ENCODE results near the gene DAB1.

The DAB1 gene

GRCh38 chr1:57424231-57425027 lies 569 bp upstream of the DAB1 start:
- Mint-ChIP-seq H3K27me3 (ENCODE audit: low read depth) (peaks cover 57% of the 10 kb centered on the region), H3K36me3 (ENCODE audit: low read depth) (no peaks in the 10 kb centered on the region), H3K4me1 (ENCODE audit: low read depth) (peaks cover 2% of the 10 kb centered on the region), H3K4me3 (peak overlapping the region; percentile 48), H3K27ac (no peak overlapping the region), H3K9me3 (no peaks in the 10 kb centered on the region)
- no peak for DNase-seq (ENCODE audit: low spot score)

GRCh38 chr1:57423135-57423655 lies 665 bp downstream of the DAB1 start:
- H3K27ac Mint-ChIP-seq: no peak overlapping the region
- H3K4me1 Mint-ChIP-seq (ENCODE audit: low read depth): peaks cover 2% of the 10 kb centered on the region
- H3K36me3 Mint-ChIP-seq (ENCODE audit: low read depth): no peaks in the 10 kb centered on the region
- DNase-seq (ENCODE audit: low spot score): no peak
- H3K27me3 Mint-ChIP-seq (ENCODE audit: low read depth): peaks cover 57% of the 10 kb centered on the region
- H3K4me3 Mint-ChIP-seq: no peak overlapping the region
- no peaks in the 10 kb centered on the region for H3K9me3 Mint-ChIP-seq

- no peak for DNase-seq (ENCODE audit: low spot score)
- H3K27ac Mint-ChIP-seq: no peak overlapping the region
- H3K36me3 Mint-ChIP-seq (ENCODE audit: low read depth): no peaks in the 10 kb centered on the region
- H3K9me3 Mint-ChIP-seq: no peaks in the 10 kb centered on the region
- H3K4me1 Mint-ChIP-seq (ENCODE audit: low read depth): peaks cover 2% of the 10 kb centered on the region
- peaks cover 60% of the 10 kb centered on the region for H3K27me3 Mint-ChIP-seq (ENCODE audit: low read depth)
- H3K4me3 Mint-ChIP-seq: no peak overlapping the region
Observed at GRCh38 chr1:57422271-57423134, 1.4 kb downstream of the DAB1 start.

GRCh38 chr1:57421806-57422205 lies 2.1 kb downstream of the DAB1 start:
- no peaks in the 10 kb centered on the region for H3K9me3 Mint-ChIP-seq
- H3K27me3 Mint-ChIP-seq (ENCODE audit: low read depth): peaks cover 60% of the 10 kb centered on the region
- H3K36me3 Mint-ChIP-seq (ENCODE audit: low read depth): no peaks in the 10 kb centered on the region
- H3K4me1 Mint-ChIP-seq (ENCODE audit: low read depth): peaks cover 2% of the 10 kb centered on the region
- no peak for DNase-seq (ENCODE audit: low spot score)
- H3K27ac Mint-ChIP-seq: no peak overlapping the region
- H3K4me3 Mint-ChIP-seq: no peak overlapping the region

- no peak overlapping the region for H3K4me3 Mint-ChIP-seq
Observed at GRCh38 chr1:57420981-57421785, 2.7 kb downstream of the DAB1 start.

GRCh38 chr1:57418971-57419370 lies 4.9 kb downstream of the DAB1 start:
- Mint-ChIP-seq H3K36me3 (ENCODE audit: low read depth) (no peaks in the 10 kb centered on the region), H3K4me3 (no peak overlapping the region), H3K9me3 (no peaks in the 10 kb centered on the region), H3K27ac (no peak overlapping the region), H3K27me3 (ENCODE audit: low read depth) (peaks cover 37% of the 10 kb centered on the region), H3K4me1 (ENCODE audit: low read depth) (no peaks in the 10 kb centered on the region)
- no peak for DNase-seq (ENCODE audit: low spot score)

More at GRCh38 chr1:57420981-57421785, 2.7 kb downstream of the DAB1 start:
- Mint-ChIP-seq H3K36me3 (ENCODE audit: low read depth) (no peaks in the 10 kb centered on the region), H3K27me3 (ENCODE audit: low read depth) (peaks cover 55% of the 10 kb centered on the region), H3K27ac (no peak overlapping the region), H3K9me3 (no peaks in the 10 kb centered on the region), H3K4me1 (ENCODE audit: low read depth) (peaks cover 2% of the 10 kb centered on the region)
- no peak for DNase-seq (ENCODE audit: low spot score)

- no peak for DNase-seq (ENCODE audit: low spot score)
- Mint-ChIP-seq H3K27ac (no peak overlapping the region), H3K27me3 (ENCODE audit: low read depth) (no peaks in the 10 kb centered on the region), H3K4me1 (ENCODE audit: low read depth) (no peaks in the 10 kb centered on the region), H3K9me3 (no peaks in the 10 kb centered on the region), H3K4me3 (no peak overlapping the region), H3K36me3 (ENCODE audit: low read depth) (no peaks in the 10 kb centered on the region)
Observed at GRCh38 chr1:57411262-57411661, 12.6 kb downstream of the DAB1 start.

GRCh38 chr1:57410508-57410907 lies 13.4 kb downstream of the DAB1 start:
- Mint-ChIP-seq H3K4me3 (no peak overlapping the region), H3K9me3 (no peaks in the 10 kb centered on the region), H3K27me3 (ENCODE audit: low read depth) (no peaks in the 10 kb centered on the region), H3K4me1 (ENCODE audit: low read depth) (no peaks in the 10 kb centered on the region), H3K36me3 (ENCODE audit: low read depth) (no peaks in the 10 kb centered on the region), H3K27ac (no peak overlapping the region)
- no peak for DNase-seq (ENCODE audit: low spot score)

- Mint-ChIP-seq H3K4me3 (no peak overlapping the region), H3K27ac (no peak overlapping the region), H3K27me3 (ENCODE audit: low read depth) (no peaks in the 10 kb centered on the region), H3K4me1 (ENCODE audit: low read depth) (no peaks in the 10 kb centered on the region), H3K36me3 (ENCODE audit: low read depth) (no peaks in the 10 kb centered on the region), H3K9me3 (no peaks in the 10 kb centered on the region)
- DNase-seq (ENCODE audit: low spot score): no peak
Observed at GRCh38 chr1:57407928-57408327, 15.9 kb downstream of the DAB1 start.

GRCh38 chr1:57406428-57406970 lies 17.4 kb downstream of the DAB1 start:
- H3K27ac Mint-ChIP-seq: no peak overlapping the region

GRCh38 chr1:57404884-57405283 lies 19.0 kb downstream of the DAB1 start:
- no peaks in the 10 kb centered on the region for H3K4me1 Mint-ChIP-seq (ENCODE audit: low read depth)
- no peak for DNase-seq (ENCODE audit: low spot score)
- H3K36me3 Mint-ChIP-seq (ENCODE audit: low read depth): no peaks in the 10 kb centered on the region
- H3K4me3 Mint-ChIP-seq: no peak overlapping the region
- no peak overlapping the region for H3K27ac Mint-ChIP-seq
- H3K9me3 Mint-ChIP-seq: no peaks in the 10 kb centered on the region
- no peaks in the 10 kb centered on the region for H3K27me3 Mint-ChIP-seq (ENCODE audit: low read depth)

More at GRCh38 chr1:57406428-57406970, 17.4 kb downstream of the DAB1 start:
- Mint-ChIP-seq H3K27me3 (ENCODE audit: low read depth) (no peaks in the 10 kb centered on the region), H3K9me3 (no peaks in the 10 kb centered on the region), H3K36me3 (ENCODE audit: low read depth) (no peaks in the 10 kb centered on the region), H3K4me1 (ENCODE audit: low read depth) (no peaks in the 10 kb centered on the region), H3K4me3 (no peak overlapping the region)
- no peak for DNase-seq (ENCODE audit: low spot score)

- H3K4me1 Mint-ChIP-seq (ENCODE audit: low read depth): no peaks in the 10 kb centered on the region
- H3K27me3 Mint-ChIP-seq (ENCODE audit: low read depth): no peaks in the 10 kb centered on the region
- H3K36me3 Mint-ChIP-seq (ENCODE audit: low read depth): no peaks in the 10 kb centered on the region
- H3K9me3 Mint-ChIP-seq: no peaks in the 10 kb centered on the region
- no peak for DNase-seq (ENCODE audit: low spot score)
- H3K4me3 Mint-ChIP-seq: no peak overlapping the region
- no peak overlapping the region for H3K27ac Mint-ChIP-seq
Observed at GRCh38 chr1:57403201-57403600, 20.7 kb downstream of the DAB1 start.

GRCh38 chr1:57401671-57402070 lies 22.2 kb downstream of the DAB1 start:
- Mint-ChIP-seq H3K27ac (no peak overlapping the region), H3K27me3 (ENCODE audit: low read depth) (no peaks in the 10 kb centered on the region), H3K4me3 (no peak overlapping the region), H3K4me1 (ENCODE audit: low read depth) (no peaks in the 10 kb centered on the region), H3K36me3 (ENCODE audit: low read depth) (no peaks in the 10 kb centered on the region), H3K9me3 (no peaks in the 10 kb centered on the region)
- no peak for DNase-seq (ENCODE audit: low spot score)

Data from T-helper 2 cell treated with Interferon-gamma antibody and Interleukin-4, amounts not matched to agents 5 μg/mL and 100 μg/mL, for 36 hours (primary cell).